GM12878 (cell line): ENCODE data around the gene CELF2.

Experiments
- ATF7 ChIP-seq: fragments of 450-650 bp; IDR thresholded peaks from 2 replicates; pipeline ENCODE4 v1.6.1; 2016; ENCODE audit warnings: low read depth, mild to moderate bottlenecking
- BCL11A ChIP-seq: IDR thresholded peaks from 2 replicates; pipeline ENCODE4 v1.6.1; 2011; ENCODE audit warnings: low read depth, low read length
- EZH2 ChIP-seq: IDR thresholded peaks from 2 replicates; pipeline ENCODE4 v1.6.1; 2012; ENCODE audit warnings: low read depth, mild to moderate bottlenecking, control low read depth, inconsistent platforms, low read length, borderline replicate concordance; ENCODE audit not compliant: control insufficient read depth
- IKZF1 ChIP-seq: fragments of 450-650 bp; conservative IDR thresholded peaks from 2 replicates; pipeline ENCODE4 v1.6.1; 2017; ENCODE audit warnings: antibody characterized with exemption, mild to moderate bottlenecking
- POLR2A ChIP-seq: IDR thresholded peaks from 2 replicates; pipeline ENCODE4 v1.6.1; 2011; ENCODE audit warnings: low read depth, mild to moderate bottlenecking, low read length
- POLR2AphosphoS5 ChIP-seq: IDR thresholded peaks from 2 replicates; pipeline ENCODE4 v1.6.1; 2011; ENCODE audit warnings: mild to moderate bottlenecking, low read length, inconsistent platforms
- RFX5 ChIP-seq: IDR thresholded peaks from 2 replicates; pipeline ENCODE4 v1.6.1; 2011; ENCODE audit warnings: low read depth, low read length, improper control_type of control experiment
- SIN3A ChIP-seq: IDR thresholded peaks from 2 replicates; pipeline ENCODE4 v1.6.1; 2012; ENCODE audit warnings: low read depth, low read length, improper control_type of control experiment
- SP1 ChIP-seq: IDR thresholded peaks from one replicate; pipeline ENCODE4 v1.6.1; 2011; ENCODE audit warnings: low read depth, low read length
- SRF ChIP-seq, 2 experiments: IDR thresholded peaks; 2 replicates each; pipeline ENCODE4 v1.6.1; 2011; ENCODE audit warnings: low read depth in 2 of 2, low read length in 2 of 2, mild to moderate bottlenecking in 1 of 2, moderate library complexity in 1 of 2
- ZNF274 ChIP-seq: IDR thresholded peaks from one replicate; pipeline ENCODE4 v1.8.0; 2011; ENCODE audit not compliant: insufficient read length, insufficient read depth
- TF ChIP-seq, protein P1 (sequence below), 3 experiments: IDR thresholded peaks in 2 of 3; conservative IDR thresholded peaks in 1 of 3; 2 replicates each; pipeline ENCODE4 v1.5.1; 2011; ENCODE audit warnings: low read depth in 3 of 3, low read length in 3 of 3, mild to moderate bottlenecking in 3 of 3, control low read depth in 2 of 3, moderate library complexity in 2 of 3, inconsistent platforms in 1 of 3, mixed read lengths in 1 of 3; ENCODE audit not compliant: control insufficient read depth in 2 of 3, insufficient read depth in 1 of 3; ENCODE audit errors: extremely low read depth in 1 of 3
- TF ChIP-seq, protein P2 (sequence below): fragments of 450-650 bp; IDR thresholded peaks from 2 replicates; pipeline ENCODE4 v1.6.1; 2016; ENCODE audit warnings: mild to moderate bottlenecking, moderate library complexity, borderline replicate concordance

DNA sequence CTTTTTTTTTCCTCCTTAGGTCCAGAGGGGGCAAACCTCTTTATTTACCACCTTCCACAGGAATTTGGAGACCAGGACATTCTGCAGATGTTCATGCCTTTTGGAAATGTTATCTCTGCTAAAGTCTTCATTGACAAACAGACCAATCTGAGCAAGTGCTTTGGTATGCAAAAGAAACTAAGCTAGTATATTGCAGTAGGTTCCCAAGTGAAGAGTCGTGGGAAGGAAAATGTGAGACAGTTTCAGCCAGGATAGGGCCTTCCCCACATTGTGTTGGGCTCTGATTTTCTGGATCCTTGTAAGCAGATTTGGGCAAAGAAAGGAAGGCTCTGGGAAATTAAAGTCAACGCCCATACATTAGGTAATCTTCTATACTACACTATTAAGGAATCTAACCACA lies 308.1 kb downstream of the CELF2 start:
- TF ChIP-seq BCL11A (no peak), SRF (IDR thresholded peaks at IDR 0.05; ENCODE audit: low read depth in 2 of 2, low read length in 2 of 2) (no peak), ZNF274 (no peak), POLR2A (no peak), ATF7 (no peak), IKZF1 (no peak), SP1 (no peak), POLR2AphosphoS5 (no peak), EZH2 (no peak), RFX5 (no peak), SIN3A (no peak)
- TF ChIP-seq, protein P1, sequence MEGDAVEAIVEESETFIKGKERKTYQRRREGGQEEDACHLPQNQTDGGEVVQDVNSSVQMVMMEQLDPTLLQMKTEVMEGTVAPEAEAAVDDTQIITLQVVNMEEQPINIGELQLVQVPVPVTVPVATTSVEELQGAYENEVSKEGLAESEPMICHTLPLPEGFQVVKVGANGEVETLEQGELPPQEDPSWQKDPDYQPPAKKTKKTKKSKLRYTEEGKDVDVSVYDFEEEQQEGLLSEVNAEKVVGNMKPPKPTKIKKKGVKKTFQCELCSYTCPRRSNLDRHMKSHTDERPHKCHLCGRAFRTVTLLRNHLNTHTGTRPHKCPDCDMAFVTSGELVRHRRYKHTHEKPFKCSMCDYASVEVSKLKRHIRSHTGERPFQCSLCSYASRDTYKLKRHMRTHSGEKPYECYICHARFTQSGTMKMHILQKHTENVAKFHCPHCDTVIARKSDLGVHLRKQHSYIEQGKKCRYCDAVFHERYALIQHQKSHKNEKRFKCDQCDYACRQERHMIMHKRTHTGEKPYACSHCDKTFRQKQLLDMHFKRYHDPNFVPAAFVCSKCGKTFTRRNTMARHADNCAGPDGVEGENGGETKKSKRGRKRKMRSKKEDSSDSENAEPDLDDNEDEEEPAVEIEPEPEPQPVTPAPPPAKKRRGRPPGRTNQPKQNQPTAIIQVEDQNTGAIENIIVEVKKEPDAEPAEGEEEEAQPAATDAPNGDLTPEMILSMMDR (IDR thresholded peaks at IDR 0.05 in 2 of 3, conservative IDR thresholded peaks at IDR 0.05 in 1 of 3; ENCODE audit: control insufficient read depth in 2 of 3, extremely low read depth in 1 of 3, insufficient read depth in 1 of 3, low read depth in 3 of 3, low read length in 3 of 3), result no peak
- TF ChIP-seq, protein P2, sequence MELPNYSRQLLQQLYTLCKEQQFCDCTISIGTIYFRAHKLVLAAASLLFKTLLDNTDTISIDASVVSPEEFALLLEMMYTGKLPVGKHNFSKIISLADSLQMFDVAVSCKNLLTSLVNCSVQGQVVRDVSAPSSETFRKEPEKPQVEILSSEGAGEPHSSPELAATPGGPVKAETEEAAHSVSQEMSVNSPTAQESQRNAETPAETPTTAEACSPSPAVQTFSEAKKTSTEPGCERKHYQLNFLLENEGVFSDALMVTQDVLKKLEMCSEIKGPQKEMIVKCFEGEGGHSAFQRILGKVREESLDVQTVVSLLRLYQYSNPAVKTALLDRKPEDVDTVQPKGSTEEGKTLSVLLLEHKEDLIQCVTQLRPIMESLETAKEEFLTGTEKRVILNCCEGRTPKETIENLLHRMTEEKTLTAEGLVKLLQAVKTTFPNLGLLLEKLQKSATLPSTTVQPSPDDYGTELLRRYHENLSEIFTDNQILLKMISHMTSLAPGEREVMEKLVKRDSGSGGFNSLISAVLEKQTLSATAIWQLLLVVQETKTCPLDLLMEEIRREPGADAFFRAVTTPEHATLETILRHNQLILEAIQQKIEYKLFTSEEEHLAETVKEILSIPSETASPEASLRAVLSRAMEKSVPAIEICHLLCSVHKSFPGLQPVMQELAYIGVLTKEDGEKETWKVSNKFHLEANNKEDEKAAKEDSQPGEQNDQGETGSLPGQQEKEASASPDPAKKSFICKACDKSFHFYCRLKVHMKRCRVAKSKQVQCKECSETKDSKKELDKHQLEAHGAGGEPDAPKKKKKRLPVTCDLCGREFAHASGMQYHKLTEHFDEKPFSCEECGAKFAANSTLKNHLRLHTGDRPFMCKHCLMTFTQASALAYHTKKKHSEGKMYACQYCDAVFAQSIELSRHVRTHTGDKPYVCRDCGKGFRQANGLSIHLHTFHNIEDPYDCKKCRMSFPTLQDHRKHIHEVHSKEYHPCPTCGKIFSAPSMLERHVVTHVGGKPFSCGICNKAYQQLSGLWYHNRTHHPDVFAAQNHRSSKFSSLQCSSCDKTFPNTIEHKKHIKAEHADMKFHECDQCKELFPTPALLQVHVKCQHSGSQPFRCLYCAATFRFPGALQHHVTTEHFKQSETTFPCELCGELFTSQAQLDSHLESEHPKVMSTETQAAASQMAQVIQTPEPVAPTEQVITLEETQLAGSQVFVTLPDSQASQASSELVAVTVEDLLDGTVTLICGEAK, result no peak
